GM20431 (cell line): ENCODE data around the gene SPAG16.

ENCODE experiments used
- in situ Hi-C: fragments of 300-500 bp; cut with MseI, MboI; formaldehyde crosslinking; loops from one replicate; pipeline ENCODE4 v1.15.0; 2020; ENCODE audit warnings: low sequenced_read_pairs; ENCODE audit not compliant: unreplicated experiment

Gene SPAG16

DNA sequence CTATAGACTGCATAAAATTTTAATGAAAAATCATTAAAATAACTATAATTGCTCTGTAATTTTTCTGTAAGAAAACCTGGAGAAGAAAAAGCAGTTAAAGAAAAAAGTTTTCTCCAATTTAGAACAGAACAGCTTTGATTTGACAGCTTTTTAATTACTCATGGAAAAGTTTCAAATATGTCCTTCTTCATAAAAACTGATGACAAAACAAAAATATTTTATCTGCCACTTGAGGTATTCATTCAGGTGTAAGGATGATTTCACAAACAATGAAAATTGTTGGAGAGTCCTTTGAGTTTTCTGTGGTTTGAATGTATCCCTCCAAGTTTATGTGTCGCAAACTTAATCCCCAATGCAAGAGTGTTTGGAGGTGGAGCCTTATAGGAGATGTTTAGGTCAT lies 824.3 kb downstream of the SPAG16 start:
- in situ Hi-C loops, result no loop called here

DNA sequence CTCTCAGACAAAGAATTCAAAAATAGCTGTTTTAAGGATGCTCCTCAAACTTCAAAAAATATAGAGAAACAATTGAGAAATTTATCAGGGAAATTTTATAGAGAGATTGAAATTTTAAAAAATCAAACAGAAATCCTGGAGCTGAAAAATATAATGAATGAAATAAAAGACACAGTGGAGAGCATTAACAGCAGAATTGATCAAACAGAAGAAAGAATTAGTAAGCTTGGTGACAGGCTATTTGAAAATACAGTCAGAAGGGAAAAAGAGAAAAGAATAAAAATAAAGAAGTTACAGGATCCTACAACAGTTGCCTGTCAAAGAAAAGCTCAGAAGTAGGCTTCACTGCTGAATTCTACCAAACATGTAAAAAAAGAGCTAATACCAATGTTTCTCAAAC lies 832.8 kb downstream of the SPAG16 start:
- in situ Hi-C loops, result no loop called here

DNA sequence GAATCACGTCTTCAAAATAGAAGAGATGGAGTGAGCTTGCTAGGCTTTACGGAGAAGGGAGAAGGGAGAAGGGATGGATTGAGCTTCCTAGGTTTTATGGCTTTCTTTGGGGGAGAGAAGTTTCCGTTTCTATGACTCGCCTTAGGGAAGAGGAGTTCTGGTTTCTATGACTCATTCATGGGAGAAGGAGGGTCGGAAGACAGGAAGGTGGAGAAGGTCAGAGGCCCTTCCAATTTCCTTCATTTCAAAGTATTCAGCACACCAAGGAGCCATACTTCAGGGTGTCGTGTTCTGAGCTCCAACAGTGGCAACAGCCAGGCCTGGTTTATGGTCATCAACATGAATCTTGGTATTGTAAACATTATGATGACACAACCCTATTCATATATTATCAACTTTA lies 841.9 kb downstream of the SPAG16 start:
- in situ Hi-C loops, result no loop called here

DNA sequence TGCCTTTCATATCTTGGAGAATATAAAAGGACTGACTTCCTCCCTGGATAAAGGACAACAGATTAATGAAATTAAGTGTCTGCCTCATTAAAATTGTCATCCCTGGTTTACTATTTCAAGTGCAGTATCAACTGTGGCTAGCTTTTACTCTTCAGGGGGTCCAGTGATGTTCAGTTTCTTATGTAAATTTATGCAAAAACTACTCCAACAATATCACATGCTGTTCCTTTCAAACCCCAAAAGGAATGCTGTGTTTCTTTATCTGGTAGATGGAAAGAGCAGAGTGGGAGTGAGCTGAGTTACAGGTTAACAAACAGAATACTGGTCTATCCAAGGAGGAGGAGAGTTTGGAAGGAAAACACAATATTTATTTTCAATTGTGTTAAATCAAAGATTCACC lies 842.9 kb downstream of the SPAG16 start:
- in situ Hi-C loops, result no loop called here

DNA sequence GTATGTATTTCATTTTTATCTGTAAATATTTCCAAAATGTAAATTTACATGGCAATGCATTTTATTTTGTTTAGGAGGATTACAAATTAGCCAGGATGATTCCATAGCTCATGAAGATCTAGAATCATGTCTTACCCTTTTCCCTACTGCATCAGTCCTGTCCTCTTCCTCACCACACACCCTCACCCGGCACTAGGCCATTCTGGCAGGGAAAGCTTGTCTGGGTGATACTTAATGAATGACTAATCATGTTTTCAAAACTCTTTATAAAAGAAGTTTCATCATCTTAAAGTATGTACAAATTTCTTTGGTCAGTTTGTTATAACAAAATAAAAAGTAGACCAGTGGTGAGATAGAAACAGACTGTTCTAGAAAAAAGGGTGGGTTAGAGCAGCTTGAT lies 843.3 kb downstream of the SPAG16 start:
- in situ Hi-C loops, result no loop called here

DNA sequence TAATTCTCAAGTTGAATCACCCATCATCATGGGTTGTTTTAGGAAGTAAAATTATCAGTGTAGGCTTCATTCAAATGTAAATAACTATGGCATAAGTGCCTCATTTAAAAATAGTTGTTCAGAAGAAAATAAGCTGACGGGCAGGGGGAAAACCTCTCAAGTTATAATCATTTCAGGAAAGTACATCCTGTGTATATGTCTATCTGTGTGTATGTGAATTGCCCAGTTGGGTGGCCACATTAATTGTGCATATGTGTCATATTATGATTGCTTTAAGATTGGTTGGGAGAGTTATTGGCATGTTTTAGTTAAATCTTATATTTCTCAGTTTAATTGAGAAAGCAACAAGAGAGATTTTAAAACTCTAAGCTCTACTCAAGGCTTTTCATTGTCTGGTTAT lies 843.8 kb downstream of the SPAG16 start:
- in situ Hi-C loops, result no loop called here

DNA sequence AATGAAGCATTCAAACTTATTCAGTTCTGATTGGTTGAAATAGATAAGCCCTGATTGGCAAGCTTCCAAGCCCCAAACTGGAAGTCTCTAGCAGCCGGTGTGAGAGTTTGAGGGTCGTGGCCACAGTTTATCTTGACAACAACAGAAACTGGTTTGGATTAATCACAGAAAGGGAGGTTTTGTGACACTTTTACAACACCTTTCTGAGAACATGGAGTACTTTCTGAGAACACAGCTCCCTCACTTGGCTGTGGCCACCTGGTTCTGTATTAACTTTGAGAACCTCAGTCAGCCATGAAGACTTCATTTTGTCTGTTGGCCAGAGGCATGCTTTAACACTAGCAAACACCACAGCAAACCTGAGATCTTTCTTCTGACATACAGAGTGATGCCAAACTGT lies 845.9 kb downstream of the SPAG16 start:
- in situ Hi-C loops, result no loop called here

DNA sequence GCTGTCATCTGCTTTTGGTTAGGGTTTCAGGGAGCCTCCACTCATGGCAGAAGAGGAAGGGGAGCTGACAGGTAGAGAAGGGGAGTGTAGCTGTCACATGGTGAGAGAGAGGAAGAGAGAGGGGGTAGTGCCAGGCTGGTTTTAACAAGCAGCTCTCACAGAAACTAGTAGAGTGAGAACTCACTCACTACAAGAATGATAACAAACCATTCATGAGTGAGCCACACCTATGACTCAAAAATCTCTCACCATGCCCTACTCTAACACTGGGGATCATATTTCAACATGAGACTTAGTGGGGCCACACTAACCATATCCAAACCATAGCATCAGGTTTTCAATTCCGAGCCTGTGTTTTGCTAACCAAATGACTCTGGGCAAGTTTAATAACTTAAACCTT lies 851.7 kb downstream of the SPAG16 start:
- in situ Hi-C loops, result no loop called here

DNA sequence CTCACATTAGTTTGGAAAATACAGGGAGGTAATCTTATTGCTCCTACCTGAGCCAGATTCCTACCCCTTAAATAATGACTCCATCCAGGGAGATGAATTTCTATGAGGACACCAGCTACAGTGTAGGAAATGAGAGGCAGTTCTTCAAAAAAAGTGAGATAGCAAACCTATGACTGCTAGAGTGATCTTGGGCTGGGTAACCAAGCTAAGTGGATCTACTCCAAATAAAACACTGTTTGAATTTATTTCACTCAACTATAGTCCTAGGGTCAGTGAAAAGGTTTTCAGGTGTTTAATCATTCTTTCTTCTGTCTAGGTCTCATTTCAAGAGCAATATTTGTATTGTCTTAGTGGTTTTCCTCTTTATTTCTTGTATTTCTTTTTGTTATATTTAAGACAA lies 854.5 kb downstream of the SPAG16 start:
- in situ Hi-C loops, result no loop called here

DNA sequence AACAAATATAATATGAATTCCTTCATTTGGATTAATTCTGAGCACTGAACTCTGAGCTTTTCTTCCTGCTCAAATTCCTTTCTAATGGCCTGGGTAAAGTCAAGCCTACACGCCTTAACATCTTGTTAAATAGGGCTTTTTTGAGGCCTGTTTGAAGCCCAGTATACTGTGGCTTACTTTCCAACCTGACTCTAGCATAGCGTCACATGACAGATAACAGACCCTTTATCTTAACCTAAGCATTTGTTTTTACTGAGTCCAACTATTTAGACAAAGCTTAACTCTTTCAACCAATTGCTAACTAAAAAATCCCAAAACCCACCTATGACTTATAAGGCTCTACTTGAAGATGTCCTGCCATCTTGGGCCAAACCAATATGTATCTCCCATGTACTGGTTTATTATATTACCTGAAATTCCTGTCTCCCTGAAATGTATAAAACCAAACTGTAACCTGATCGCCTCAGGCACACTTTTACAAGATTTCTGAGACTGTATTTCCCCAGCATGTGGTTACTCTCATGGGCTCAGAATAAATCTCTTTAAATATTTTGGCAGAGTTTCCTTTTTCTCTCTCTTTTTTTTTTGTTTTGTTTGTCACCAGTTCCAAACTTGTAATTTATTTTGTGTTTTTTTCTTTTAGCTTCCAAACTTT lies 855.5 kb downstream of the SPAG16 start:
- in situ Hi-C loops, result no loop called here

DNA sequence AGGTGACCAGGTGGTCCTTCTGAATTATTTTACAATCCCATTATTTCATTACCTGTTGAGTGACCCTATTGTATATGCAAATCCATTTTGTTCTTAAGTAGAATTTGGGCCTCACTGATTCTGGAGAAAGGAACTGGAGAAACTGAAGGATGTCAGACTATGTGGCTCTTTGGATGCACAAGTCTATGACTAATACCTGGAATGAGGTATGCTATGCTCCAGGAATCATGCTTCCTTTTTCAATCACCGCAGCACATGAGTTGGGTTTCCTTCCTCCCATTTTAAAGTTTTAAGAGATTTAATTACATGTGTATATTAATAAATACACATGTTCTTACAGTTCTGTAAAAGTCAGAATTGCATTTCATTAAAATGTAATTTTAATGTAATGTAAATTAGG lies 872.7 kb downstream of the SPAG16 start:
- in situ Hi-C loops, result no loop called here

DNA sequence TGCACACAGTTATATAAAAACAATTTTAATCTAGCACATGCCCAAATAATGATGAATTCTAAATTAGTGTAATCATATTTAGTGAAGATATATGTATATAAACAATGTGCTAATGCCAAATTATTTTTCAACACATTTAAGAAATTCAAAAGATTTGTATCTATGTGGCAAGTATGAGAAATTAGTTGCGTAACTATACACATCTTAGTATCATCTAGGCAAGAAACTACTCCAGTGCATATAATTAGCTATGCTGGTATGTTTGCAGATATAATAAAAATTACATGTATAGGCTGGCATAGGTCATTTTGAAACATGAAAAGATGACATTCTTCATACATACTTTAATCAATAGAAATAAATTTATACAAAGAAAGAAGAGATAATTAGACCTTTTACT lies 874.6 kb downstream of the SPAG16 start:
- in situ Hi-C loops, result no loop called here

DNA sequence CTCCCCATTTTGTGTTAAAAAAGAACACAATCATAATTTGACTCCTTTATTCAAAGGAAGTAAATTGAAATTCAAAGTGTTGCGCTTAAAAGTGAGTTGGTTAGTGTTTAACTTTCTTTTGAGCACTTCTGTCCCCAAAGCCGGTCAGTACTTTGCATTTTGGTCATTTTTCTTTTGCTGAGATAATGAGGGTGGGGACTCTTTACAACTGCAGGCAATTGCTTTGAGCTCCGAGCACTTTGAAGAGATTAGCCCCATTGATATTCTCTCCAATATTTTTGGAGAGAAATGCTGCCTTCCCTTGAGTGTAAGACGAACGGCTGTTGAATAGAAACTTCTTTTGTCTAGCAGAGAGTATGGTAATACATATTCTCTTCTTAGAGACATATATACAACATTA lies 885.0 kb downstream of the SPAG16 start:
- in situ Hi-C loops, result no loop called here

DNA sequence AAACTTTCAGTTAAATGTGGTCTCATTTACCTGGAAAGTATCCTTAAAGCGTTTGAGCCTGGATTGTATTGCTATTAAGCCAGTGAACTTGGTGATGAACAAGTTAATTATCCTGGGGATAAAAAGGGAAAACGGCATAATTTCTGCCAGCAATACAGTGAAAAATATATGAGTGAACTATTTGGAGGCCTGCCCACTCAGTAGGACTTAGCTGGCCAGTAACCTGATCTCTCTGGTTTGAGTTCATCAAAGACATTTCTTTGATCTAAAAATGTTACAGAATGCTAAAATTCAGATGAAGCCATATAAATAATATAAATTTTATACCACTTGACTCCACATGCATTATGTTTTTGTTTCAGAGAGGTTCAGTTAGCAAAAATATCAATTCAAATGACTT lies 885.5 kb downstream of the SPAG16 start:
- in situ Hi-C loops, result no loop called here

DNA sequence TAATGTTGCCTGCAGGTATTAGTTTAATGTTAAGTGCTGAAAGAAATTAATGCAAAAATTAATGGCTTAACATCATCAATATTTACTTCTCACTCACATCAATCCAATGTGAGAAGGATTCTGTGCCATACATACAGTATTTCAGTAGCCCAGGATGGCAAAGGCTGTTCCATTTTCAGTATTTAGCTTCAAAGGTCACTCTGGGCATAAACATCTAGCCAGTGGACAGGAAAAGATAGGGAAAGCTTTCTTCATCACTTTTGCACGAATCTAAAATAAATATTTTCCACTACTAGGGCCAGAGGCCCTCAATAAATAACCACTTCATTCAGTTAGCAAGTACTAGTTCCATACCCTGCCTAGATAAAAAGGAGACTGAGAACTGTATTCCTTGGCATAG lies 890.3 kb downstream of the SPAG16 start:
- in situ Hi-C loops, result no loop called here

DNA sequence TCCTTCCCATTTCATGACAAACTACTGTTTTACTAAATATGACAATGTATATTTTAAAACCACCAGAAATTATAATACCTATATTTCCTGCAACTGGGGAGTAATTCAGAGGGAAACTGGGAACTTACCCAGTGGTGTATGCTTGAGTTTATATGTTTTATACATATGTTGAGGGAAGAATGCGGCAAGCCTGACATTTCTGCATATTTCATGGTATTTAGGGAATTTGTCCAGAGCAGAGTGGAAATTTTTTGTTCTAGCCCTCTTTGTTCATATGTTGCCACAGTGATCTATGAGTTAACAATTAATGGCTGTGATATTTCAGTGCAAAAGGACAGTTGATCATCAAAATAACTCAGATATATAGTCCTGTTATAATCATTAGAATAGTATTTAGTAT lies 895.8 kb downstream of the SPAG16 start:
- in situ Hi-C loops, result no loop called here

DNA sequence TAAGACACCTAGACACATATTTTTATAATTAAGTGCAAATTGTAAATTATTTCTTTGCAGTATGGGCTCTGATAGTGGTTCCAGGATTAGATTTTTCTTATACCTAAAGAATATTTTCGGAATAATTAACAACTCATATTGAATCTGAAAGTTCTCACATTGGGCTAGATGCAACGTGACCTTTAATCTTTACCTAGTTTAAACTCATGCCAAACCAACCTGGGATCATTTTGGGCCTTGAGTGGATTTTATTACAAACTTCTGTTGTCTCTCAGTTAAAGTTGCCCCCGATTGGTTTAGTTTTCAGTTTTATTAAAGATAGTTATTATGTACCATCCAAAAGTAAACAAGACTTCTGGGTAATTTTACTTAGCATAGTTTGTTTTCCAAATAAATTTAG lies 896.4 kb downstream of the SPAG16 start:
- in situ Hi-C loops, result no loop called here

DNA sequence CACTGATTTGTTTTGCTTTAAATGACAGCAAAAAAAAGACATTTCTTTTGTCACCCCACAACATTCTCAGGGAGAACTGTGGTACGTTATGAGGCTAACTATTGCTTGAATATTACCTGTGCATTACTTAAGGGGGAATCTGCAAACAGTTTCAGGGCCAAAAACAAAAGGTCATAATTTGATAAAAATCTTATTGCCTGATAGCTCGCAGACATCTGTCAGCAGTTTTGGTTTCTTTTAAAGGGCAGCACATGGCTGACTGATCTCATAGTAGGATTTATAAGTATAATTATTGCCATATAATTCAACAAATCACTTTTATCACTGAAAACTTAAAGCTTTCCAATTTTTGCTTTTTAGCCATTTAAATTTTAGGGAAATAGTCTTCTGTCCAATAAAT lies 900.2 kb downstream of the SPAG16 start:
- in situ Hi-C loops, result no loop called here

DNA sequence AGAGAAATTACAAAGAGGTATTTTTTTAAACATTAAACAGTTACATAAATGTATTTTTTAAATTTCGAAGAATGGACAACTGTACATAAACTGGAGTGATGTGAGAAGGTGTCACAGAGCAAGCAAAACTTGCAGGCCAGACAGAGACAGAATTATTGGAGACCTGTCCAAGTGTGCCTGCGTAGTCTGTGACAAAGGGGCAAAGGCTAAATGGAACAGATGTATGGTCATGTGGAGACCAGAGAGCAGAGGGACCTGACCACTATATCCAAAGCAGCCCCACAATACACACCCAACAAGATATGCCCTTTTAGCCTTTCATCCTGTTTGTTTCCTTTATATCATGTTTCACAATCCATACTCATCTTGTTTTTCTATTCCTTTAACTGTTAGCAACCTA lies 901.3 kb downstream of the SPAG16 start:
- in situ Hi-C loops, result no loop called here

DNA sequence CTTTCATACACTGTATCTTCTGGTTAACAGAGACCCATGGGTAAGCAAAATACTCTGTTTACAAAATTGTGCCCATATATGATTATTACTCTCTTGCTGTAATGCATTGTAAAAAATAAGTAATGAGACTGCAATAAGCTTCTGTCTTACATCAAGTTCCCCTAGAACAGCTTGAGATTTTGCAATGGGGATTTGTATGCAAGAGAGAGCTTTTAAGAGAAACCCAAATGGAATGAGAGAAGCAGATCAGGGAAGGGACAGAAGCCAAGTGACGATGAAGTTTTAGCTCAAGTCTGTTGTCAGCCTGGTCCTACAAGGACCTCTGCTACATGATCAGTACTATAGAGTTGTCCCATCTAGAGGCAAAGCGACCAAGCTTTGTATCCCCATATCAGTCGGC lies 908.4 kb downstream of the SPAG16 start:
- in situ Hi-C loops, result no loop called here

DNA sequence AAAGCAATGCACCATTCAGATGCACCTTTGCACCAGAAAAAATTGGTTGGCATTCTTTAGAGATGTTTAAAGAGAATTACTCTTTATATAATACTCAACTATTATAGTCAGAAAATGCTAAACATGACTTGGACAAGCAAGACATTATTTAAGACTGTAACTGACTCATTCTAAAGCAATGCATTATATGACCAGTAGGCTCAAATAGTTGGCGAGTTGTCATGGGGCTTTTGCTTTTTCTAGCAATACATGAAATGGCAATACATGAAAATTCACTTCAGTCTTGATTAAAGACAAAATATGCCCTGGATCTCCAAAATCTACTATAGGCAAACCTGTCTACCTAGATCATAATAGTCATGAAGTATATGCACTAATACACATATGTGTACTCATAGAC lies 909.7 kb downstream of the SPAG16 start:
- in situ Hi-C loops, result no loop called here

DNA sequence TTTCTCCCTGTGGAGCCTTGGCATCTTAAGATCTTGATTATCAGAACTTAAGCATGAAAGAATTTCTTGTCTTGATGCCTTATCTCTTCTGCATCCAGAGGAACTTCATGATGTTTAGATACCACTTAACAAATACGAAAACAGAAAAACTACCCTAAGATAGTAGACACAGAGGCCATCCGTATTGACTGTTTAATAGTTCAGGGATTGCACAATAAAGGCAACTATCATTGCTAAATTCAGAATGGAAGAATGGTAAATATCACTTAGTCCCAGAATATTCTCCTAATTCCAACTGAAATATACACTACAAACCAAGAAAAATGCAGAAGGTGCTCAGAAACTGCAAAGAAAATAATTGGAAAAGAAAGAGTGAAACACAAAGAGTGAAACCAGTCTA lies 912.0 kb downstream of the SPAG16 start:
- in situ Hi-C loops, result no loop called here

DNA sequence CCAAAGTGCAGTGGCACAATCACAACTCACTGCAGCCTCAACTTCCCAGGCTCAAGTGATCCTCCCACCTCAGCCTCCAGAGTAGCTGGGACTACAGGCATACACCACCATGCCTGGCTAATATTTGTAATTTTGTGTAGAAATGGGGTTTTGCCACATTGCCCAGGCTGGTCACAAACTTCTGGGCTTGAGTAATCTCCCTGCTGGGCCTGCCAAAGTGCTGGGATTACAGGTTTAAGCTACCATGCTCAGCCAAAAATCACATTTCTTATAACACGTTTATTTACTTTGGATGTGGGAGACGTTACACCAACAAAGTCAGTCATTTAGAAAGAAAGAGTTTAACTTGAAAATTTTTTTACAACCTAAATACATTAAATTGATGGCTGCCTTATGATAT lies 917.6 kb downstream of the SPAG16 start:
- in situ Hi-C loops, result no loop called here
